ENCODE data around the gene CRBN. TPM values are rescaled to one million over a fixed set of nuclear protein-coding genes. Genes with fewer than 3 reads are reported as not detected.

CRBN gene
- total RNA-seq, 2 experiments from 2014 or later, result 33.7 to 35.0 TPM

DNA sequence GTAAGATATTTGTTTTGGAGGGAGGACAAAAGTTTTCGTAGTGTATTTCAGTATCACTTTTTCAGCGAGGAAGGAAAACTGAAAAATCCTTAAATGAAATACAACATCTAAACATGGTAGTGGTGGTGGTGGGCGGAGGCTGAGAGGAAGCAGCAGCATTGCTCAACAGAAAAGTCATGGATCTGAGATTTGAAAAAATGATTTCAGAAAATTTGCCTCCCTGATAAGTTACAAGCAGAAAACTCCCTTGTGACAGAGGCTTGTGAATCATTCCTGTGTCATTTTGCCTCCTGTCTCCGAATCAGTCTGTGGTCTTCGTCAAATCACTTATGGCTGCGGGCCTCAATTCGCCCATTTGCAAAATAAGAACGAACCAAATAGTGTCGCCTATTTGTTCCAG is 965 bp upstream of the CRBN start:
- H3K9me3 Mint-ChIP-seq, result no peaks in the 10 kb centered on the region
- TF ChIP-seq, protein P1, sequence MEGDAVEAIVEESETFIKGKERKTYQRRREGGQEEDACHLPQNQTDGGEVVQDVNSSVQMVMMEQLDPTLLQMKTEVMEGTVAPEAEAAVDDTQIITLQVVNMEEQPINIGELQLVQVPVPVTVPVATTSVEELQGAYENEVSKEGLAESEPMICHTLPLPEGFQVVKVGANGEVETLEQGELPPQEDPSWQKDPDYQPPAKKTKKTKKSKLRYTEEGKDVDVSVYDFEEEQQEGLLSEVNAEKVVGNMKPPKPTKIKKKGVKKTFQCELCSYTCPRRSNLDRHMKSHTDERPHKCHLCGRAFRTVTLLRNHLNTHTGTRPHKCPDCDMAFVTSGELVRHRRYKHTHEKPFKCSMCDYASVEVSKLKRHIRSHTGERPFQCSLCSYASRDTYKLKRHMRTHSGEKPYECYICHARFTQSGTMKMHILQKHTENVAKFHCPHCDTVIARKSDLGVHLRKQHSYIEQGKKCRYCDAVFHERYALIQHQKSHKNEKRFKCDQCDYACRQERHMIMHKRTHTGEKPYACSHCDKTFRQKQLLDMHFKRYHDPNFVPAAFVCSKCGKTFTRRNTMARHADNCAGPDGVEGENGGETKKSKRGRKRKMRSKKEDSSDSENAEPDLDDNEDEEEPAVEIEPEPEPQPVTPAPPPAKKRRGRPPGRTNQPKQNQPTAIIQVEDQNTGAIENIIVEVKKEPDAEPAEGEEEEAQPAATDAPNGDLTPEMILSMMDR (IDR thresholded peaks at IDR 0.05), result no peak
- H3K4me1 Mint-ChIP-seq (ENCODE audit: low read depth), result peaks cover 30% of the 10 kb centered on the region
- no peak for DNase-seq
- intact Hi-C loops (cut with micrococcal nuclease), result no loop called here
- H3K36me3 Mint-ChIP-seq (ENCODE audit: low read depth), result peaks cover 6% of the 10 kb centered on the region
- H3K27ac Mint-ChIP-seq, result no peak overlapping the region
- CTCF ChIA-PET, result interaction anchor here (1.5 kb wide), 1 partner anchor 9 kb away, joined by 5 read pairs; no protein-coding TSS in a partner anchor
- no peak for ATAC-seq
- H3K4me3 Mint-ChIP-seq, result no peak overlapping the region
- POLR2A ChIA-PET, result no interaction called here
- H3K27me3 Mint-ChIP-seq, result no peaks in the 10 kb centered on the region

DNA sequence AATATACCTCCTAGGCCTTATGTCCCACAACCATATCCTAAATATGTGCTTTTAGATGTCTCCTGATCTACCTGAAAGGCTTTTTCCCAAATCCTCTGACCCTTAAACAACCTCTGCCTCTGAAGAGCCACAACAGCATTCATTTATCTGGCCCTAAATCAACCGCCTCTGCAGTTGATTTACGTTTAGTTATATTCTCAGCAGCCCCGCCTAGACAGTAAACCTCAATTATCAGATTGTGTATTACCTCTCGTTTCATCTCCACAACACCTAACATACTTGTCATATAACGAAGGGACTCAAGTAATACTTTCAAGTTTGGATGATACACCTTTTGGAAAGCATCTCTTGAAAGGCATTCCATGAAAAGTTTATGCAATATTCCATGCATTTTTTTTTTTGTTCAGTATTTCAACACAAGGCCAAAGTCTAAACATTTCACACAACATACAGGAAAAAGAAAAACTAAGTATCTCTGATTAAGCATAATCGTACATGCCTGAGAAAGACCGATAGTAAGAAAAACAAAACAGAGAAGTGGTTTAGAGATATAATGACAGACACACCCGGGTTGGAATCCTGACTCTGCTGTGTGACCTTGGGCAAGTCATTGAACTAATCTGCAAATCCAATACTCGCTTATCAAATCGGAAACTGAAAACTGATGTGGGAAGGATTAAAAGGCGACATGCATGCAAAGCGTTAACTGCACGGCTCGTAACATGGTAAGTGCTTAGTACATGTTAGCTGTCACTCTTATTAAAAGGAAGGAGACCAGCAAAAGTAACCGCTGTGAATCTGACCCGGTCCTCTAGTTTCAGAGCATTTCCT is 778 bp downstream of the CRBN start:
- ATAC-seq, result peak; percentile 7
- peak overlapping the region; percentile 85 for H3K4me3 Mint-ChIP-seq
- TF ChIP-seq, protein P1 (IDR thresholded peaks at IDR 0.05), result no peak
- peaks cover 42% of the 10 kb centered on the region for H3K4me1 Mint-ChIP-seq (ENCODE audit: low read depth)
- no peaks in the 10 kb centered on the region for H3K27me3 Mint-ChIP-seq
- CTCF ChIA-PET, result interaction anchor here (0.7 to 1.6 kb wide), 7 partner anchors 9 to 196 kb away, joined by 3 to 7 read pairs (median 4); no protein-coding TSS in a partner anchor
- H3K9me3 Mint-ChIP-seq, result no peaks in the 10 kb centered on the region
- peaks cover 13% of the 10 kb centered on the region for H3K36me3 Mint-ChIP-seq (ENCODE audit: low read depth)
- POLR2A ChIA-PET, result interaction anchor here (0.8 to 1.3 kb wide), 3 partner anchors 43 to 52 kb away, joined by 3 to 6 read pairs (median 4); partner anchors contain the start of gene TRNT1
- no peak for DNase-seq
- peak overlapping the region; percentile 89 for H3K27ac Mint-ChIP-seq
- intact Hi-C loops (cut with micrococcal nuclease), result no loop called here

DNA sequence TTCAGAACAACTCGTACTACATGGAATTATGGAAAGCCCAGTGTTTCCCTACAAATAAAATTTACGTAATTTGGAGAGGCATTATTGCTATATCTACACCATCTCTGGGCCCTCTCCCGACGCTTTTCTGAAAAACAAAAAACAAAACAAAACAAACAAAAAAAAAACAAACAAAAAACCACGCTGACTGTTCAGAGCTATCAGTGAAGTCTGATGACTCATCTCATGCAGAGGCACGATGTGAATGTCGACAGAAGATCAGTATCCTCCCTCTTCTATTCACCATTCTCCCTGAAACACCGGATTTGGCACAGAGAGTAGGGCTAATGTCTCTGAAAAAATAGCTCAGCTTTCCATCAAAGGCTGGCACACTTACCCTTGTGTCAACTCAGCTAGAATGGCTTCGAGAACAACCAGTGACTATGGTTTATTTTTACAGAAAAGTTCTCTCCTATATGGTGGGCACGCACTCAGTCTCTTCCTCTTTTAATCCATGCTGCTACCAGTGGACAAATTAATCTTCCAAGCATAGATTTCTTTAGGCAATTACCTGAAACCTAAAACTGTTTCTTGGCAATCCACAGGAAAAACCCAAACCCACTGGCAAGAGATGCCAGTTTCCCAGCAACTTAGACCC is 1.5 kb downstream of the CRBN start:
- Mint-ChIP-seq H3K4me1 (ENCODE audit: low read depth) (peaks cover 49% of the 10 kb centered on the region), H3K36me3 (ENCODE audit: low read depth) (peaks cover 18% of the 10 kb centered on the region), H3K27ac (peak overlapping the region; percentile 89), H3K4me3 (peak overlapping the region; percentile 85), H3K9me3 (no peaks in the 10 kb centered on the region), H3K27me3 (no peaks in the 10 kb centered on the region)
- ChIA-PET CTCF (interaction anchor here (1.2 to 1.6 kb wide), 3 partner anchors 9 to 24 kb away, joined by 3 to 5 read pairs (median 4); no protein-coding TSS in a partner anchor), POLR2A (interaction anchor here (0.8 to 1.3 kb wide), 3 partner anchors 48 to 1127 kb away, joined by 3 to 4 read pairs (median 3); partner anchors contain the start of gene LRRN1)
- ATAC-seq (no peak), DNase-seq (no peak)
- intact Hi-C loops (cut with micrococcal nuclease), result no loop called here
- TF ChIP-seq, protein P1 (IDR thresholded peaks at IDR 0.05), result no peak

DNA sequence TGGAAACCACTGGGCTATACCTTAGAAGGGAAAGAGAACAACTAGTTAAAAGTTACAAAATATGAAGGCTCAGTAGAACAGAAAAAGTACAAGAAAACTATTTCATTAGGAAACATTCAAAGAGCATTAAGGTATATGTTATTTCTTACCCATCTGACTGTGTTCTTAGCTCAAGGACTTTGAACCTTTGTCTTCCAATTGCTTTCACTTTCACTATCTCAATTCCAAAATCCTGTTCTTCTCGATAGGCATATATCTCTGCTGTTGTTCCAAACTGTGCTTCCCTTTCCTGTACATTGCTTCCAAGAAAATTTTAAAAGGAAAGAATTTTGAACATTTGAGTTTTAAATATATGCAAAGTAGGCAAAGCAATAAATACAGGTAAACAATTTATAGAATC is 6.9 kb downstream of the CRBN start:
- intact Hi-C loops (cut with micrococcal nuclease), result no loop called here
- H3K4me3 Mint-ChIP-seq, result peak overlapping the region; percentile 64

More for the DNA sequence above, 6.9 kb downstream of the CRBN start:
- TF ChIP-seq, protein P1 (IDR thresholded peaks at IDR 0.05), result no peak
- Mint-ChIP-seq H3K9me3 (no peaks in the 10 kb centered on the region), H3K27ac (peak overlapping the region; percentile 88), H3K27me3 (no peaks in the 10 kb centered on the region), H3K4me1 (ENCODE audit: low read depth) (peaks cover 65% of the 10 kb centered on the region), H3K36me3 (ENCODE audit: low read depth) (peaks cover 40% of the 10 kb centered on the region)
- POLR2A ChIA-PET, result interaction anchor here (0.8 to 1.8 kb wide), 3 partner anchors 20 to 45 kb away, joined by 3 to 6 read pairs (median 3); no protein-coding TSS in a partner anchor
- no peak for ATAC-seq
- DNase-seq, result no peak
- CTCF ChIA-PET, result interaction anchor here (0.6 to 4.4 kb wide), 10 partner anchors 9 to 407 kb away, joined by 3 to 29 read pairs (median 4); no protein-coding TSS in a partner anchor

All from activated CD8-positive, alpha-beta T cell treated with anti-CD3 and anti-CD28 coated beads for 36 hours (primary cell).